Left ventricle myocardium inferior (tissue), 1 donor: ENCODE measurements around the gene SCUBE2. TPM values are rescaled to one million over a fixed set of nuclear protein-coding genes. Genes with fewer than 3 reads are reported as not detected.

ENCODE experiments used
- DNase-seq: peaks from one replicate; pipeline ENCODE4 v3.0.0-alpha.2; 2020
- H3K27ac ChIP-seq: fragments of 200-600 bp; replicated peaks from 2 replicates; pipeline ENCODE4 v1.8.0; 2021
- H3K27me3 ChIP-seq: fragments of 200-600 bp; 2 replicates; pipeline ENCODE4 v1.8.0; 2021; ENCODE audit warnings: low read depth
- H3K36me3 ChIP-seq: fragments of 200-600 bp; 2 replicates; pipeline ENCODE4 v1.8.0; 2021
- H3K4me1 ChIP-seq: fragments of 200-600 bp; 2 replicates; pipeline ENCODE4 v1.8.0; 2021
- H3K4me3 ChIP-seq: fragments of 200-600 bp; 2 replicates; pipeline ENCODE4 v1.8.0; 2021; ENCODE audit warnings: mild to moderate bottlenecking, moderate library complexity
- H3K9me3 ChIP-seq: fragments of 200-600 bp; replicated peaks from 2 replicates; pipeline ENCODE4 v1.8.0; 2021
- intact Hi-C: fragments of 100-400 bp; cut with micrococcal nuclease; formaldehyde crosslinking; loops from one replicate; pipeline ENCODE4 v1.11.0; 2022
- total RNA-seq: library from RNA; stranded (reverse); fragmentation: NEBNext Ultra II Directional; extraction: Animal tissue kit (Norgen Biotek cat#: 25700); gene quantifications from one replicate; pipeline ENCODE4 v1.2.1, GENCODE V29; 2021
- TF ChIP-seq, protein P1 (sequence below): fragments of 200-600 bp; IDR thresholded peaks from 2 replicates; pipeline ENCODE4 v1.8.0; 2021; ENCODE audit warnings: antibody characterized with exemption, mild to moderate bottlenecking, borderline replicate concordance
- donor health status: DM: no; HTN: yes; CAD: no; lungs with severe emphysema.

Gene SCUBE2
- total RNA-seq, 1 donor from 2014 or later, result 1.8 TPM

- Histone ChIP-seq H3K36me3 (no peaks in the 10 kb centered on the region), H3K9me3 (no peaks in the 10 kb centered on the region), H3K27ac (no peak overlapping the region), H3K4me1 (no peaks in the 10 kb centered on the region), H3K27me3 (no peaks in the 10 kb centered on the region), H3K4me3 (no peak overlapping the region)
- intact Hi-C loops, result no loop called here
- TF ChIP-seq, protein P1, sequence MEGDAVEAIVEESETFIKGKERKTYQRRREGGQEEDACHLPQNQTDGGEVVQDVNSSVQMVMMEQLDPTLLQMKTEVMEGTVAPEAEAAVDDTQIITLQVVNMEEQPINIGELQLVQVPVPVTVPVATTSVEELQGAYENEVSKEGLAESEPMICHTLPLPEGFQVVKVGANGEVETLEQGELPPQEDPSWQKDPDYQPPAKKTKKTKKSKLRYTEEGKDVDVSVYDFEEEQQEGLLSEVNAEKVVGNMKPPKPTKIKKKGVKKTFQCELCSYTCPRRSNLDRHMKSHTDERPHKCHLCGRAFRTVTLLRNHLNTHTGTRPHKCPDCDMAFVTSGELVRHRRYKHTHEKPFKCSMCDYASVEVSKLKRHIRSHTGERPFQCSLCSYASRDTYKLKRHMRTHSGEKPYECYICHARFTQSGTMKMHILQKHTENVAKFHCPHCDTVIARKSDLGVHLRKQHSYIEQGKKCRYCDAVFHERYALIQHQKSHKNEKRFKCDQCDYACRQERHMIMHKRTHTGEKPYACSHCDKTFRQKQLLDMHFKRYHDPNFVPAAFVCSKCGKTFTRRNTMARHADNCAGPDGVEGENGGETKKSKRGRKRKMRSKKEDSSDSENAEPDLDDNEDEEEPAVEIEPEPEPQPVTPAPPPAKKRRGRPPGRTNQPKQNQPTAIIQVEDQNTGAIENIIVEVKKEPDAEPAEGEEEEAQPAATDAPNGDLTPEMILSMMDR, result no peak
- DNase-seq, result no peak
Observed at GRCh38 chr11:9082575-9082974, 8.8 kb downstream of the SCUBE2 start.

DNA sequence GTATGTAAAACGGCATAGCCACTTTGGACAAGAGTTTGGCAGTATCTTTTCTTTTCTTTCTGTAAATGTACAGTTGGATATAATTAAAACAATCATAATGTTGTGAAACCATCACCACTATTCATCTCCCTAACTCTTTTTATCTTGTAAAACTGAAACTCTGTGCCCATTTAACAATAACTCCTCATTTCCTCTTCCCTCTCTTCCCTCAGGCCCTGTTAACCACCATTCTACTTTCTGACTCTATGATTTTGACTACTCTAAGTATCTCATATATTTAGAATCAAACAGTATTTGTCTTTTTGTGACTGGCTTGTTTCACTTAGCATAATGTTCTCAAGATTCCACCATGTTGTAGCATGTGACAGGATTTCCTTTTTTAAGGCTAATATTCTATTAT lies 10.2 kb downstream of the SCUBE2 start:
- TF ChIP-seq, protein P1, result no peak
- intact Hi-C loops, result no loop called here

GRCh38 chr11:9078113-9079086 lies 13.0 kb downstream of the SCUBE2 start:
- H3K4me3 ChIP-seq, result no peak overlapping the region
- H3K9me3 ChIP-seq, result no peaks in the 10 kb centered on the region
- no peaks in the 10 kb centered on the region for H3K27me3 ChIP-seq
- TF ChIP-seq, protein P1, result no peak
- H3K36me3 ChIP-seq, result no peaks in the 10 kb centered on the region
- intact Hi-C loops, result no loop called here
- H3K27ac ChIP-seq, result no peak overlapping the region
- H3K4me1 ChIP-seq, result peaks cover 7% of the 10 kb centered on the region
- no peak for DNase-seq

More for the DNA sequence above, 10.2 kb downstream of the SCUBE2 start:
- peaks cover 7% of the 10 kb centered on the region for H3K4me1 ChIP-seq
- H3K36me3 ChIP-seq, result no peaks in the 10 kb centered on the region
- DNase-seq, result no peak
- no peaks in the 10 kb centered on the region for H3K27me3 ChIP-seq
- no peak overlapping the region for H3K4me3 ChIP-seq
- no peak overlapping the region for H3K27ac ChIP-seq
- H3K9me3 ChIP-seq, result no peaks in the 10 kb centered on the region

DNA sequence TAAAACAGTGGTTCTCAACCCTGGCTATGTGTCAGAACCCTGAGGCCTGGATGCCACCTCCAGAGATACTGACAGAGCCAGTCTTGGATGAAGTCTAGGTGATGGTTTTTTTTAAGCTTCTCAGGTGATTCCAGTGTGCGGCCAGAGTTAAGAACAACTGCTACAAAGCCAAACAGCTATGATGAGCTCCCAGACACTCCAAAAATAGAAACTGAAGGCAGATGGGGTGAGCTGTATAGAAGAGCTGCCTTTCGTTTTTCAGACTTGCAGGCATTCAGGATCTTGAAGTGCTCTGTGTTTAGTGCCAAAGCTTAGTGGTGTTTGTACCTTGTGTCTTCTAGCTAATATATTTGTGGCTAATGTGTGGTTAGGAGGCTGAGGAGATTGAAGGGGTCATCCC lies 14.2 kb downstream of the SCUBE2 start:
- Histone ChIP-seq H3K36me3 (no peaks in the 10 kb centered on the region), H3K27me3 (no peaks in the 10 kb centered on the region), H3K9me3 (no peaks in the 10 kb centered on the region), H3K27ac (no peak overlapping the region), H3K4me1 (peaks cover 7% of the 10 kb centered on the region), H3K4me3 (no peak overlapping the region)
- intact Hi-C loops, result no loop called here
- DNase-seq, result no peak
- TF ChIP-seq, protein P1, result no peak

GRCh38 chr11:9076661-9077060 lies 14.7 kb downstream of the SCUBE2 start:
- no peak for DNase-seq
- Histone ChIP-seq H3K27me3 (no peaks in the 10 kb centered on the region), H3K36me3 (no peaks in the 10 kb centered on the region), H3K9me3 (no peaks in the 10 kb centered on the region), H3K27ac (no peak overlapping the region), H3K4me3 (no peak overlapping the region), H3K4me1 (peaks cover 7% of the 10 kb centered on the region)
- TF ChIP-seq, protein P1, result no peak
- intact Hi-C loops, result no loop called here
